Breast epithelium (tissue), 4 donors: ENCODE data around the gene GNG12. TPM values are rescaled to one million over a fixed set of nuclear protein-coding genes. Genes with fewer than 3 reads are reported as not detected.

Source experiments
- DNase-seq, 2 donors: peaks; one replicate each; pipeline ENCODE4 v3.0.0-alpha.2; 2019; ENCODE audit warnings: low spot score in 2 of 2
- H3K27ac ChIP-seq, 2 donors: fragments of 200-600 bp; sonication (generic) in 1 of 2; one replicate each; pipeline ENCODE4 v1.5.1; 2016 to 2019; ENCODE audit warnings: mild to moderate bottlenecking in 1 of 2
- H3K27me3 ChIP-seq, 2 donors: fragments of 200-600 bp; sonication (generic) in 1 of 2; one replicate each; pipeline versions ENCODE4 v1.5.1 to v1.6.0; 2017 to 2019; ENCODE audit warnings: control low read depth in 1 of 2, mild to moderate bottlenecking in 1 of 2
- H3K36me3 ChIP-seq: fragments of 200-600 bp; one replicate; pipeline ENCODE4 v1.5.1; 2019
- H3K4me1 ChIP-seq, 2 donors: fragments of 200-600 bp; sonication (generic); one replicate each; pipeline ENCODE4 v1.5.1; 2016 to 2019; ENCODE audit warnings: control low read depth in 1 of 2
- H3K4me3 ChIP-seq, 3 donors: fragments of 200-600 bp; sonication (generic); 1 replicate in 2 of 3; 2 replicates in 1 of 3; pipeline ENCODE4 v1.5.1; 2016 to 2019; ENCODE audit warnings: mild to moderate bottlenecking in 3 of 3, moderate library complexity in 2 of 3
- H3K9me3 ChIP-seq, 2 donors: fragments of 200-600 bp; sonication (generic) in 1 of 2; one replicate each; pipeline ENCODE4 v1.5.1; 2016 to 2019; ENCODE audit warnings: control low read depth in 1 of 2
- POLR2A ChIP-seq: fragments of 450-650 bp; IDR thresholded peaks from one replicate; pipeline ENCODE4 v1.6.1; 2016; ENCODE audit warnings: antibody characterized with exemption, mild to moderate bottlenecking, moderate library complexity
- POLR2AphosphoS5 ChIP-seq, 3 donors: sonication (generic); formaldehyde crosslinking; IDR thresholded peaks; one replicate each; pipeline ENCODE4 v1.6.1; 2017; ENCODE audit warnings: antibody characterized with exemption in 3 of 3
- intact Hi-C: fragments of 100-400 bp; cut with DNase I; formaldehyde crosslinking; loops from one replicate; pipeline ENCODE4 v1.15.1; 2023; ENCODE audit warnings: low total_unique reads
- total RNA-seq, 3 donors: library from RNA; depleted of rRNA; stranded (reverse); fragments of >200 nt; gene quantifications; one replicate each; pipeline ENCODE4 v1.1.0, GENCODE V29; 2016
- TF ChIP-seq, protein P1 (sequence below), 3 donors: fragments of 450-650 bp; IDR thresholded peaks; one replicate each; pipeline ENCODE4 v1.5.1; 2016 to 2017; ENCODE audit warnings: antibody characterized with exemption in 3 of 3, mild to moderate bottlenecking in 3 of 3, moderate library complexity in 3 of 3

The GNG12 gene
- total RNA-seq, 3 donors from 2014 or later, result 82.1 to 100 (median 87.5) TPM

GRCh38 chr1:67851800-67852199 lies 18.5 kb upstream of the GNG12 start:
- TF ChIP-seq, protein P1, sequence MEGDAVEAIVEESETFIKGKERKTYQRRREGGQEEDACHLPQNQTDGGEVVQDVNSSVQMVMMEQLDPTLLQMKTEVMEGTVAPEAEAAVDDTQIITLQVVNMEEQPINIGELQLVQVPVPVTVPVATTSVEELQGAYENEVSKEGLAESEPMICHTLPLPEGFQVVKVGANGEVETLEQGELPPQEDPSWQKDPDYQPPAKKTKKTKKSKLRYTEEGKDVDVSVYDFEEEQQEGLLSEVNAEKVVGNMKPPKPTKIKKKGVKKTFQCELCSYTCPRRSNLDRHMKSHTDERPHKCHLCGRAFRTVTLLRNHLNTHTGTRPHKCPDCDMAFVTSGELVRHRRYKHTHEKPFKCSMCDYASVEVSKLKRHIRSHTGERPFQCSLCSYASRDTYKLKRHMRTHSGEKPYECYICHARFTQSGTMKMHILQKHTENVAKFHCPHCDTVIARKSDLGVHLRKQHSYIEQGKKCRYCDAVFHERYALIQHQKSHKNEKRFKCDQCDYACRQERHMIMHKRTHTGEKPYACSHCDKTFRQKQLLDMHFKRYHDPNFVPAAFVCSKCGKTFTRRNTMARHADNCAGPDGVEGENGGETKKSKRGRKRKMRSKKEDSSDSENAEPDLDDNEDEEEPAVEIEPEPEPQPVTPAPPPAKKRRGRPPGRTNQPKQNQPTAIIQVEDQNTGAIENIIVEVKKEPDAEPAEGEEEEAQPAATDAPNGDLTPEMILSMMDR (IDR thresholded peaks at IDR 0.05), result no peak
- TF ChIP-seq POLR2A (no peak), POLR2AphosphoS5 (IDR thresholded peaks at IDR 0.05) (no peak)

DNA sequence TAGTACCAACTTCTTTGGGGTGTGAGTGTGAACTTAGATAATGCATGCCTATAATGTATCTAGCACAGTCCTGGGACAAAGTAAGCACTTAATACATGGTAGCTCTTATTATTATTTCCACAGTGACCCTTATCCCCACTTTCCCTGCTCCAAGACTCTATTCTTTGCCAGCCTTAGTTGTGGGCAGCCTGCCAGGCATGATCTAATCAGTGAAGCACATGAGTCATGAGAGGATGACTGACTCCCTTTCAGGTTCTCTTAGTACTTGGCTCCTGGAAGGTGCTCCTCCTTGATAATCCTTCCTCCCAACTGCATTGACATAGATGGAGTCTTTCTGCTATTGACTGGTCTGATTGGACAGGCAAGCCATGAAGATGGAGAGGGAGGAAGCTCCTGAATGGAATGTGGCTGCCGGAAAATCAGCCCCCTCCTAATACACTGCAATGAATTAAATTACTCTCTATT lies 17.4 kb upstream of the GNG12 start:
- intact Hi-C loops, result no loop called here
- DNase-seq, result peak; percentile 67 to 74
- no peak overlapping the region for H3K27ac ChIP-seq

More at GRCh38 chr1:67851800-67852199, 18.5 kb upstream of the GNG12 start:
- intact Hi-C loops, result no loop called here
- Histone ChIP-seq H3K4me1 (no peaks in the 10 kb centered on the region), H3K36me3 (no peaks in the 10 kb centered on the region), H3K27ac (no peak overlapping the region), H3K9me3 (no peaks in the 10 kb centered on the region), H3K4me3 (no peak overlapping the region), H3K27me3 (no peaks in the 10 kb centered on the region)
- no peak for DNase-seq

GRCh38 chr1:67850151-67850551 lies 16.9 kb upstream of the GNG12 start:
- TF ChIP-seq, protein P1 (IDR thresholded peaks at IDR 0.05), result peak; percentile 43 to 64 (median 59)
- TF ChIP-seq POLR2A, result no peak
- Histone ChIP-seq H3K27ac (no peak overlapping the region), H3K9me3 (no peaks in the 10 kb centered on the region), H3K27me3 (no peaks in the 10 kb centered on the region), H3K4me1 (no peaks in the 10 kb centered on the region), H3K4me3 (no peak overlapping the region), H3K36me3 (no peaks in the 10 kb centered on the region)
- intact Hi-C loops, result no loop called here
- DNase-seq, result no peak

More for the DNA sequence above, 17.4 kb upstream of the GNG12 start:
- TF ChIP-seq, protein P1 (IDR thresholded peaks at IDR 0.05), result no peak
- TF ChIP-seq POLR2AphosphoS5 (IDR thresholded peaks at IDR 0.05), result no peak
- H3K36me3 ChIP-seq, result no peaks in the 10 kb centered on the region
- no peak overlapping the region for H3K4me3 ChIP-seq
- no peaks in the 10 kb centered on the region for H3K27me3 ChIP-seq
- no peaks in the 10 kb centered on the region for H3K9me3 ChIP-seq
- H3K4me1 ChIP-seq, result no peaks in the 10 kb centered on the region

DNA sequence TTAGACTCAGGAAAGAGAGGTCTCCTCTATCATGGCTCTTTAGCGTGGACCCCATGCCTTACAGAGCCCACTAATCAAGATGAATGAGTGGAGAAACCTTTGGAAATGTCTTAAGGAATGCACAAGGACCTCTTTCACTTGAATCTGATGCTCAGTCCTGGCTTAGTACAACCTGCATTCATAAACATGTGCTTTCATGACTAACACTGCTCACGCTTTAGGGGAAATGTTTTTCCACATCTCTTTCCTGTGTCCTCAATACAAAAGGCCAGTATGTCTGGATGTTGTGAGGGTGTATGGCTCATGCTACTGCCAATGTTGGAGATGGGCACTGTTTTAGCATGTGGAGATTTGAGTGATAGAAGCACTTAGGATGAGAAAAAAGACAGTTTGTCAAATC lies 14.2 kb upstream of the GNG12 start:
- TF ChIP-seq POLR2A (no peak), POLR2AphosphoS5 (IDR thresholded peaks at IDR 0.05) (no peak)
- TF ChIP-seq, protein P1 (IDR thresholded peaks at IDR 0.05), result no peak
- H3K36me3 ChIP-seq, result no peaks in the 10 kb centered on the region
- peak overlapping the region in 1 of 2 donors; percentile 32 for H3K27ac ChIP-seq
- no peak overlapping the region for H3K4me3 ChIP-seq
- no peaks in the 10 kb centered on the region for H3K27me3 ChIP-seq
- DNase-seq, result no peak
- intact Hi-C loops, result no loop called here
- no peaks in the 10 kb centered on the region for H3K9me3 ChIP-seq
- H3K4me1 ChIP-seq, result no peaks in the 10 kb centered on the region

DNA sequence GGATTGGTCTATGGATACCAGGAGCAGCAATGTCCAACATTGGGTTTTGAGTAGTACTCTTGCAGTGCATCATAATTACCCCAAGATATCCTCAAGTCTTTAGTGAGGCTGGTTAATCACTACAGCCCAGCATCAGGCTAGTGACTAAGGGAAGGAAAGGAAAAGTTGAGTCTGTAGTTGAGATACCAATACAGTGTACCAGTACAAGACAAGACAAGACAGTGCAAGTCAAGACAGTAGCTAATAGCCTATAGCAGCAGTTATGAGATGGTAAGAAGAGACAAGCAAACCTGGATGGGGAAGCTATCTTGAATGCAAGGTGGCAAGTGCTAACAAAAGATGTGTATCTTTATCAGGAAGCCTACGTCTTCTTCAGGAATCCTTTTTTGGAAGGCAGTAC lies 13.3 kb upstream of the GNG12 start:
- Histone ChIP-seq H3K4me3 (no peak overlapping the region), H3K4me1 (no peaks in the 10 kb centered on the region), H3K9me3 (no peaks in the 10 kb centered on the region), H3K36me3 (no peaks in the 10 kb centered on the region), H3K27me3 (no peaks in the 10 kb centered on the region), H3K27ac (no peak overlapping the region)
- TF ChIP-seq POLR2AphosphoS5 (IDR thresholded peaks at IDR 0.05) (no peak), POLR2A (no peak)
- TF ChIP-seq, protein P1 (IDR thresholded peaks at IDR 0.05), result no peak
- intact Hi-C loops, result no loop called here
- DNase-seq, result no peak
